ENCODE data around the gene MRTFA. TPM values are rescaled to one million over a fixed set of nuclear protein-coding genes. Genes with fewer than 3 reads are reported as not detected.

Gene MRTFA
- total and polyA plus RNA-seq, 4 donors, result 7.5 to 22.0 (median 9.6) TPM

DNA sequence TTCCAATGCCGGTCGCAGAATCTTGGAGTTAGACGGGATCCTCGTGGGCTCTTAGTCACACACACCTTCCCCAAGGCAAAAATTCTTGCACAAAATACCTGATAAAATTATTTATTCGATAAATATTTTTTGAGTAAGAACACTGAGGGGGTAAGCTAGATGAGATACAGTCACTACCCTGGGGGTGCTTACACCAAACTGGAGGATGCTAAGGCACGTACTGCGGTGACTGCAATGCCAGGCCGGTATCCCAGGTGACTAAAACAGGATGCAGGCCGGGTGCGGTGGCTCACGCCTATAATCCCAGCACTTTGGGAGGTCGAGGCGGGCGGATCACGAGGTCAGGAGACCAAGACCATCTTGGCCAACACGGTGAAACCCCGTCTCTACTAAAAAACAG is 1.7 kb upstream of the MRTFA start:
- Histone ChIP-seq H3K36me3 (ENCODE audit: control insufficient read depth in 4 of 4, insufficient read depth in 3 of 4, low read depth in 1 of 4, low read length in 3 of 4) (no peaks in the 10 kb centered on the region), H3K27ac (ENCODE audit: low read depth in 1 of 2, low read length in 2 of 2) (no peak overlapping the region), H3K9ac (ENCODE audit: low read depth in 1 of 2, low read length in 2 of 2) (no peak overlapping the region), H3K4me1 (ENCODE audit: control insufficient read depth in 4 of 4, insufficient read depth in 4 of 4, low read length in 3 of 4) (peaks cover 4 to 16% (median 12%) of the 10 kb centered on the region in 4 donors), H3K27me3 (ENCODE audit: control insufficient read depth in 4 of 4, insufficient read depth in 4 of 4, low read length in 3 of 4) (no peaks in the 10 kb centered on the region), H3K4me3 (ENCODE audit: low read depth in 1 of 3, low read length in 3 of 3) (no peak overlapping the region), H3K9me3 (ENCODE audit: control insufficient read depth in 4 of 4, low read length in 3 of 4) (no peaks in the 10 kb centered on the region)
- DNase-seq (ENCODE audit: low spot score), result no peak
- TF ChIP-seq, protein P1, sequence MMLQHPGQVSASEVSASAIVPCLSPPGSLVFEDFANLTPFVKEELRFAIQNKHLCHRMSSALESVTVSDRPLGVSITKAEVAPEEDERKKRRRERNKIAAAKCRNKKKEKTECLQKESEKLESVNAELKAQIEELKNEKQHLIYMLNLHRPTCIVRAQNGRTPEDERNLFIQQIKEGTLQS (IDR thresholded peaks at IDR 0.05), result no peak
- TF ChIP-seq, protein P2, sequence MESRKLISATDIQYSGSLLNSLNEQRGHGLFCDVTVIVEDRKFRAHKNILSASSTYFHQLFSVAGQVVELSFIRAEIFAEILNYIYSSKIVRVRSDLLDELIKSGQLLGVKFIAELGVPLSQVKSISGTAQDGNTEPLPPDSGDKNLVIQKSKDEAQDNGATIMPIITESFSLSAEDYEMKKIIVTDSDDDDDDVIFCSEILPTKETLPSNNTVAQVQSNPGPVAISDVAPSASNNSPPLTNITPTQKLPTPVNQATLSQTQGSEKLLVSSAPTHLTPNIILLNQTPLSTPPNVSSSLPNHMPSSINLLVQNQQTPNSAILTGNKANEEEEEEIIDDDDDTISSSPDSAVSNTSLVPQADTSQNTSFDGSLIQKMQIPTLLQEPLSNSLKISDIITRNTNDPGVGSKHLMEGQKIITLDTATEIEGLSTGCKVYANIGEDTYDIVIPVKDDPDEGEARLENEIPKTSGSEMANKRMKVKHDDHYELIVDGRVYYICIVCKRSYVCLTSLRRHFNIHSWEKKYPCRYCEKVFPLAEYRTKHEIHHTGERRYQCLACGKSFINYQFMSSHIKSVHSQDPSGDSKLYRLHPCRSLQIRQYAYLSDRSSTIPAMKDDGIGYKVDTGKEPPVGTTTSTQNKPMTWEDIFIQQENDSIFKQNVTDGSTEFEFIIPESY (IDR thresholded peaks at IDR 0.05), result no peak
- no peak for TF ChIP-seq GABPA (IDR thresholded peaks at IDR 0.05 in 1 of 2, conservative IDR thresholded peaks at IDR 0.05 in 1 of 2)
- TF ChIP-seq JUND (IDR thresholded peaks at IDR 0.05), result no peak
- TF ChIP-seq EGR1 (IDR thresholded peaks at IDR 0.05; ENCODE audit: low read depth in 2 of 2), result no peak
- WGBS, result 98% methylated on average over 17 of the region's 17 CpGs

DNA sequence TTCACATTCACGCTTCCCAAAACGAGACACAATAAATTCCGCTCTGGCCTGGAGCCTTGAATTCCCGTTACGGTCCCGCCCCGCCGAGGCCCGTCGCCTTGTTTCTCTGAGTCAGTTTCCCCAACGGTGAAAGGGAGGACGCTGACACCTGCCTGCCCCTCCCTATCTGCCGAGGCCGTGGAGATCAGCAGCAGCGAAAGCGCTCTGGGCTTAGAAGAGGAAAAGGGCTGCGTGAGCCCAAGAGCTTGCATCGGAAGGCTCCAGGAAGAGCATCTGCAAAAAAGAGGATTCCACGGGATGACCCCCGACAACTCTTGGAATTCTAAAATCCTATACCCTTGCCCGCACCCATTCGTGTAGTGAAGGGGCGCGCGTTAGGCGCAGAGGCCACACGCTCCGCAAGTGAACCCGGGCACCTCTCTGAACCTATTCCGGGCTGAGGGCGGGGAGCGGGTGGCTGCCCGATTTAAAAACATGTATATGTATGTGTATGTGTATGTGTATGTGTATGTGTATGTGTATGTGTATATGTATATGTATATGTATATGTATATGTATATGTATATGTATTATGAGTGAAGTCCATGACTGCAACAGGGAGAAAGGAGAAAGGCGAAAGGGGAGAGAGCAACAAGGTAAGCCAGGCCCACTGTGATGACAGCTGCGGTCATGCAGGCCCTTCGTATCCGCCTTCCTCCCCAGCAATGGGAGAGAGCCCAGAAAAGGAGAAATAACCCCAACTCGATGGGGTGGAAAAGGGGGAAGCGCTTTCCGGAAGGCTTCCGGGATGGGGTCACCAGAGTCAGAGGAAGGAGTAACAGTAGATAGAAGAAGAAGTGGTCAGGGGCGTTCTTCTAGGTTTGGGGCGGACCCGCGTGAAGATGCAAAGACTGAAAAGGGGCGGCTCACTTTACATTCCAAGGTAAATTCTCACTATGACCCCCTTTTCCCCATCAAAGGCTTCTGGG is 948 bp upstream of the MRTFA start:
- peak; percentile 40 for DNase-seq (ENCODE audit: low spot score)

DNA sequence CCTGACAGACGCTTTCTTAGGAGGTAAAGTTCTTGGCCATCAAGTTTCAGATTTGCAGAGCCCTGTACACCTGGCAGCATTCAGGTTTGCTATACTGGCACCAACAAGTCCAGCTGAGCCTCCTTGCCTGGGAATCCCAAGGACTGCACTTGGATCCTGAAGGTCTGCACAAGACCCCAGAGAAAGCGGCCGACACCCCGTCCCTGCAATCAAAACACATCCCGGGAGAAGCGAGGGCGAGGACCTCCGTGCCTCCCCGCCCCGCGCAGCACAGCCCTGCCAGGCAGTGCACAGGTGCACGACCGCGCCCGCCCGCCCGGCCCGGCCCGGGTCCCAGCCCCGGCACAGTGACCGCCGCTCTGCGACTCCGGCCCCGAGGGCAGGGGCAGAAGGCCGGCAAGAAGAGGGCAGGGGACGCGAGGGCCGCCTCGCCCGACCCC is 559 bp downstream of the MRTFA start:
- Histone ChIP-seq H3K4me1 (ENCODE audit: control insufficient read depth in 4 of 4, insufficient read depth in 4 of 4, low read length in 3 of 4) (peaks cover 4 to 16% (median 12%) of the 10 kb centered on the region in 4 donors), H3K36me3 (ENCODE audit: control insufficient read depth in 4 of 4, insufficient read depth in 3 of 4, low read depth in 1 of 4, low read length in 3 of 4) (no peaks in the 10 kb centered on the region), H3K9me3 (ENCODE audit: control insufficient read depth in 4 of 4, low read length in 3 of 4) (no peaks in the 10 kb centered on the region), H3K4me3 (ENCODE audit: low read depth in 1 of 3, low read length in 3 of 3) (peak overlapping the region; percentile 68 to 84 (median 80)), H3K27me3 (ENCODE audit: control insufficient read depth in 4 of 4, insufficient read depth in 4 of 4, low read length in 3 of 4) (no peaks in the 10 kb centered on the region), H3K27ac (ENCODE audit: low read depth in 1 of 2, low read length in 2 of 2) (peak overlapping the region; percentile 80 to 82), H3K9ac (ENCODE audit: low read depth in 1 of 2, low read length in 2 of 2) (peak overlapping the region in 1 of 2 donors; percentile 48)
- DNase-seq (ENCODE audit: low spot score), result peak; percentile 53
- TF ChIP-seq, protein P2 (IDR thresholded peaks at IDR 0.05), result no peak
- TF ChIP-seq FOXA1 (IDR thresholded peaks at IDR 0.05), result no peak
- WGBS, result 1% methylated on average over 31 of the region's 31 CpGs

More for the DNA sequence above, 948 bp upstream of the MRTFA start:
- 27% methylated on average over 46 of the region's 46 CpGs for WGBS
- H3K4me1 ChIP-seq (ENCODE audit: control insufficient read depth in 4 of 4, insufficient read depth in 4 of 4, low read length in 3 of 4), result peaks cover 4 to 16% (median 12%) of the 10 kb centered on the region in 4 donors
- H3K9ac ChIP-seq (ENCODE audit: low read depth in 1 of 2, low read length in 2 of 2), result peak overlapping the region; percentile 94 to 96
- H3K27ac ChIP-seq (ENCODE audit: low read depth in 1 of 2, low read length in 2 of 2), result peak overlapping the region; percentile 87 to 91
- H3K27me3 ChIP-seq (ENCODE audit: control insufficient read depth in 4 of 4, insufficient read depth in 4 of 4, low read length in 3 of 4), result no peaks in the 10 kb centered on the region
- no peaks in the 10 kb centered on the region for H3K36me3 ChIP-seq (ENCODE audit: control insufficient read depth in 4 of 4, insufficient read depth in 3 of 4, low read depth in 1 of 4, low read length in 3 of 4)
- H3K9me3 ChIP-seq (ENCODE audit: control insufficient read depth in 4 of 4, low read length in 3 of 4), result no peaks in the 10 kb centered on the region
- peak overlapping the region; percentile 72 to 91 (median 87) for H3K4me3 ChIP-seq (ENCODE audit: low read depth in 1 of 3, low read length in 3 of 3)
- peak; percentile 19 to 23 for TF ChIP-seq RXRA (IDR thresholded peaks at IDR 0.05)
- TF ChIP-seq YY1 (IDR thresholded peaks at IDR 0.05), result no peak
- TF ChIP-seq, protein P3, sequence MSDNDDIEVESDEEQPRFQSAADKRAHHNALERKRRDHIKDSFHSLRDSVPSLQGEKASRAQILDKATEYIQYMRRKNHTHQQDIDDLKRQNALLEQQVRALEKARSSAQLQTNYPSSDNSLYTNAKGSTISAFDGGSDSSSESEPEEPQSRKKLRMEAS (IDR thresholded peaks at IDR 0.05), result no peak
- peak in 1 of 2 donors; percentile 14 for TF ChIP-seq GABPA (IDR thresholded peaks at IDR 0.05 in 1 of 2, conservative IDR thresholded peaks at IDR 0.05 in 1 of 2)
